A172 (cell line): ENCODE data around the gene LIM2. TPM values are rescaled to one million over a fixed set of nuclear protein-coding genes. Genes with fewer than 3 reads are reported as not detected.
A peak's percentile ranks its signal among the peaks of the same experiment; 100 is the strongest.

Experiments
- DNase-seq: peaks from one replicate; pipeline ENCODE4 v3.0.0-alpha.2; 2015; ENCODE audit warnings: low spot score
- total RNA-seq: library from RNA; depleted of rRNA; stranded (reverse); fragments of >200 nt; shearing (Covaris generic); gene quantifications from 2 replicates; pipeline ENCODE4 v1.2.3, GENCODE V29; 2014

The LIM2 gene
- total RNA-seq, 1 experiment from 2014 or later = not detected

DNA sequence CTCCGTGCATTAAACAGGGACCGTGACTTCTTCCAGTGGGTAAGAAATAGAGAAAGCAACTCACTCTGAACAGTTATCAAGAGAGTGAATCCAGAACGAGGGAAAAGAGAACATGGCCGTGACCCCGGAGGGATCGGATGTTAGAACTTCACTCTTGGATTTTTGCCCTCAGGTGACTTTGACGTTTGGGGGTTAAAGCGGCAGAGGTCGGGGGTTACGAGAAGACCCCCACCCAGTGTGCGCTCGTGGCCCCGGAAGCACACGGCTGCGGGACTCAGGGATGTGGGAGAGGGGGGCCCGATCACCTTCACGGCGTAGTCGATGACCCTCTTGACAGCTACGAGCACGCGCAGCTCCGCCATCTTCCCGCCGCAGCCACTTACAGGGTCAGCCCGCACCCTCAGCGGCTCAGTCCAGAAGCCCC, 21.8 kb downstream of the LIM2 start, which contains the start of gene ETFB:
ETFB (minus strand) TSS at position 424 of the 424 bp plus-strand sequence; CDS start at position 362, 62 bp downstream.
- no peak for DNase-seq

DNA sequence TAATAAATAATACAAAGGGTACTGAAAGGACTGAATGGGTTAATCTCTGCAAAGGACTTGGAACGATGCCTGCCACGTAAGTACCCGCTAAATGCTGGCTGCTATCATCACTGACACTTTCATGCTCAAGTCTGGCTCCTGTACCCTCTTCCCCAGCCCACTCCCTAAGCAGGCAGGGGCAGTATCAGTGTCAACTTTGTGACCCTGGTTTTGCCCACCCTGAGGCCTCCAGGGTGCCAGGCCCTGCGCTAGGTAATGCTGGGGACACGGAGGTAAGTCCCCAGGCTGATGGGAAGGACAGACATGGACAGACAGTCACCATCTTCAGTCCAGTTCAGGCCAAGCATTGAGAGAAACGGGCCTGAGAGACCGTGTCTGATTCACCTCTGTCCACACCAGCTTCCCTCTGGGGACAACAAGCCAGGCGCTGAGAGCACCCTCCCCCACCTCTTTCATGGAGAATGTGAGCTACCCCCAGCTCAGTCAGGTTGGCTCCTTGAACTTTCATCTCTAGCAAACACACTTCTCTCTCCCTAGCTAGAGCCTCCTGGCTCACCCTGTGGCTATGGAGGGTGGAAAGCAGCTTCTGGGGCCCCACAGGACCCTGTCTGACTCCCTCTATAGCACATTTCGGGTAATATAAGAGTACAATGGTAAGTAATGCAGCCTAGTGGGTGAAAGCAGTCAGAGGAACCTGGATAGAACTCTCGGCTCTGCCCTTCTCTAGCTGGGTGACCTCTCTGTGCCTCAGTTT, 22.4 kb downstream of the LIM2 start:
- DNase-seq = no peak

DNA sequence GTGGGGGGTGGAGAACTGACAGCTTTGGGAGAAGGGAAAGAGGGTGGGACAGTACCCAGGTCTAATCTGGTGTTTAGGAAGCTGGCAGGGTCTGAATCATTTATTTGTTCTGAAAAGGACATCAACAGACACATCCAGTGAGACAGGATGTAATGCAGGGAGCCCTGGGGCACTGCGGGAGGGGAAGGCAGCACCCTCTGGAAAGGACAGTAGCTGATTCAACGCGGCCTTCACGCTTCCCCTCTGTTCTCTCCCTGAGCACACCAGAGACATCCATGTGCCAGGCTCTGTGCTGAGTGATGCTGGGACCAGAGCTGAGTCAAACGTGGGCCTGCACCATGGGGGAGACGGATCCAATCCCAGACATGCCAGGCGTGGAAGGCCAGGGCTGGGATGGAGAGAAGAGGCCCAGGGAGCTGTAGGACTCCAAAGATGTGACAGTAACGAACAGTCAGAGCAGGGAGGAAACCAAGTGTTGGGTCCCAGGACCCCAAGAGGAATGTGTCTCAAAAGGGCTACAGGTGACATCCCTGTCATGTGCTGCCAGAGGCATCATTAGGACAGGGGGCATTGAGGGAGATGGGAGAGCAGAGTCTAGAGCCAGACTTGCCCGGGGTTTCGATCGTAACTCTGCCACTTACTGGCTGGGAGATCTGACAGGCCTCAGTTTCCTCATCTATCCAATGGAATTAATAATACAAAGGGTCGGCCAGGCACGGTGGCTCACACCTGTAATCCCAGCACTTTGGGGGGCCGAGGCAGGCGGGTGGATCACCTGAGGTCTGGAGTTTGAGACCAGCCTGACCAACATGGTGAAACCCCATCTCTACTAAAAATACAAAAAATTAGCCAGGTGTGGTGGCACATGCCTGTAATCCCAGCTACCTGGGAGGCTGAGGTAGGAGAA, 23.3 kb downstream of the LIM2 start:
- DNase-seq = no peak

DNA sequence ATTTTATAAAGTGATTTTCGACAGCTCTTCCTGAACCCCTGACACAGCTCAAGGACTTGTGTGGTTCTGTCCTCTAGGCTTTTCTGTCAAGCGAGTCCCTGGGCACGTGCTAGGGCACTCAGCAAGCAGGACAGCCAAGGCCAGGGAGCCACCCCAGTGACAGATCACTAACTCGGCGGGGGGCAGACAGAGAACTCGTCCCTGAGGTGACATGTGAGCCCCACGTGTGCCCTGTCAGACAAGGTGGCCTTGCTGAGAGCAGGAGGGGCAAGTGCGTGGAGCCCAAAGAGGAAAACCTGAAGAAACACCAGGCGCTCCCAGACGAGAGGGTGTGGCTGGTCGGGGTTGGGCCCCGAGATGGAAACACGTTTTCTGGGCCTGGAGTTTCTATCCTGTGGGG, 26.5 kb downstream of the LIM2 start:
- DNase-seq = no peak

- DNase-seq = peak; percentile 62
These were observed 28.5 kb downstream of the LIM2 start for GRCh38 chr19:51359294-51359693.

DNA sequence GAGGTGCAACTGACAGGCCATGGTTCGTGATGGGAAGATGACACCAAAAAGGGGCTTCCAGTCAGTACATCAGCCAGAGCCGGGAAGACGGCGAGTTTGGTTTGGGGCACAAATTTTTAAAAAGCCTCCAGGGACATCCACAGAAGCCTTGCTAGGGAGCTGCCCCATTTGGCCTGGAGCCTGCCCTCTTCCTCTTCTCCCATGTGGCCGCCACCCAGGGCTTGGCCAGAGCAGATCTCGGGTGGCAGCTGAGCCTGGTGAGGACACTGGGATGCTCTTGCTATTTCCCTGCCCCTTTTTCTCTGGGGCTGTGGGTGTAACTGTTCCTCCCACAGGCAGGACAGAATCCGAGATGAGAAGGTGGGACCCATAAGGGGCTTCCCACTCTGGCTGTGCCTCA, 29.8 kb downstream of the LIM2 start:
- no peak for DNase-seq

DNA sequence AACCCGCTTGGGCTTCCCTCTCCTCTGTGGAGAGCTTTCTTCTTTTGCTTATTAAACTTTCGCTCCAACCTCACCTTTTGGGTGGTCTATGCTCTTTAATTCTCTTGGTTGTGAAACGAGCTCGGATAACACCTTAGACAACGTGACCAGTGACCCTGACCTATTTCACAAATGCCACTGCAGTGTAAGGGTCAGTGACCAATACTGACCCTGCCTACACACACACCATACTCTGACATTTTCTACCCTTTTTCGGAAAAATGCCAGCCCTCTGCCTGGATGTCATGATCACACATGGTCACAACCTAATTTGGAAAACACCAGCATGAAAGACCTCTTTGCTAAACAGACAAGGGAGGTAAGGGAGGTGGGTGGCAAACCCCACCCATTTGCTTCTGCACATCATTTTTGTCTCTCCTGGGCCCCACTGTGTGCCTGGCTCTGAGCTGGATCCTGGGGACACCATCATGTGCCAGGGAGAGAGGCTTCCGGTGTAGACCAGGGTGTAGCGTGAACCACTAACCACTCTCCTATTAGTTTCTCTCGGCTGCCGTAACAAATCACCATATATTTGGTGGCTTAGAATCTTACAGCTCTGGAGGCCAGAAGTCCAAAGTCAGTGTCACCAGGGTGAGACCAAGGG, 31.5 kb downstream of the LIM2 start:
- DNase-seq = no peak

GRCh38 chr19:51354742-51355148, 33.0 kb downstream of the LIM2 start:
- DNase-seq = no peak

GRCh38 chr19:51354103-51354741, 33.6 kb downstream of the LIM2 start:
- DNase-seq = no peak

- no peak for DNase-seq
These were observed 34.9 kb downstream of the LIM2 start for GRCh38 chr19:51352783-51353360.

DNA sequence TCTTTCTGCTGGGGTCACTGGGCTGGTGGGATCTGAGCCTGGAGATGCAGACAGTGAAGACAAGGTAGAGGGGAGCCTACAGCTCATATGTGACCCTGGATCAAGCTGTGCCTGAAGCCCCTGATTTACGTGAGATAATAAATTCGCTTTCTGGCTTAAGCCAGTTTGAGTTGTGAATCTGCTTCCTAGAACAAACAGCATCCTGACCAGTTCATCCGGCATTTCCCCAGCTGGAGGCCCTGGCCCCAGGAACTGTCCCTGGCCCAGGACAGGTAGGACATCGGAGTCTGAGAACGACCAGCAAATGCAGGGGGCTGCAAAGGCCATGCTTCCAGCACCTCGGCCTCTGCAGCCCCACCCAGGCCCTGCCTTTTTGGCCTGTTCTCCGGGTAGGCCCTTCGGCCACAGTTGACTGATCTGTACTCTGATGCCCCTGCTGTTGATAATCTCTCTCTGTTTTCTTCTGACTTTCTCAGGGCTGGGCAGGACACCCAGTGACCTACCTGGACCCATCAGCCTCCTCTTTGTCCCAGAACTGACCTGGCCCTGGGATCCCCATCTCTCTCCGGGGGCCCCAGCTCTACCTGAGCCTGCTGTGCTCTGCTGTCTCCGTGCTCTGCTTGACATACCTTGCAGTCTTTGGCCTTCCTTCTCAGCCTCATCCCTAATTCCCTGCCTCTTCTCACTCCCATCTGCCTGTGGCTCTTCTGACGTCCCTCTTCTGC, 36.3 kb downstream of the LIM2 start:
- DNase-seq = no peak

DNA sequence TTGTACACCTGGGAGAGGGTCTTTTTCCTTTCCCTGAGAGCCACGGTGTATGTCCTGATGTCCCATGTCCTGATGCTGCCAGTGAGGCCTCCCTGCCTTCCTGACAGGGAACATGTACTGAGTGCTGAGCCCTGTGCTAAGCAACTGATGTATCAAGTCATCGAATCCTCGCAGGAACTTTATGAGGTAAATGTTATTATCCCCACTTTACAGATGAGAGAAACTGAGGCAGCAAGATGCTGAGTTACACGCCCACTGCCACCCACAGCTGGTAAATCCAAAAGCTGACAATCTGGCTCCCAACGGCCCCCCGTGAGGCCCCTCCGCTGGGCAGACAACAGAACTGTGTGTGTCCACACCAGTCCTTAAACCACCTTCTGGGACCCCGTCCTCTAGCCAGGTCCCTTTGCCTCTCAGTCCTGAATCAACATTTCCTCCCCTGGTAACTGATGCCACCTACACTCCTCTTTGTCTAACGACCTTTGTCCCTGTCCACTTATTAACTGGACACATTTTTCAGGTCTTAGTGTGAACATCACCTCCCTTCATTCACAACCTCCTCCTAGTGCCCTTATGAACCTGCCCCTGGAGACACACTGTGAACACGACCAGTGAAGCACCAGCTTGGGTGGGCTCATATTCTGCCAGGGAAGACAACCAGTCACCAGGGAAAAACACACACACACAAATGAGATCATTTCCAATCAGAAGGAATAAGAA, 40.4 kb downstream of the LIM2 start:
- no peak for DNase-seq

DNA sequence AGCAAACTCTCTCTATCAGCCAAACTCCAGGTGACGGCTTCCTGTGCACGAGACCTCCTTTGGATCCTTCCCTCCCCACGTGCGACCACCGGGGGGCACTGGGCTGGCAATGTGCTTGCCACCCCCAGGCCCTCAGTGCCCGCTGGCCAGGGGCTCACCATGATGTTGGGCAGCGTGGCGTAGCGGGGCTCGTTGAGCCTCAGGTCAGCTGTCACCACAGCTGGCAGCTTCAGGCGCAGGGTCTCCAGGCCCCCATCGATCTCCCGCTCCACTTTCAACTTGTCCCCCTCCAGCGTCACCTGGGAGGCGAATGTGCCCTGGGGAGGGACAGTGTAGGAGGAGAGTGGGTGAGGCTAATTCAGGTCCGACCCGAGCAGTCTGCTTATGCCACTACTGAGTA, 41.0 kb downstream of the LIM2 start:
- no peak for DNase-seq

GRCh38 chr19:51345076-51345620, 42.6 kb downstream of the LIM2 start:
- DNase-seq = no peak

DNA sequence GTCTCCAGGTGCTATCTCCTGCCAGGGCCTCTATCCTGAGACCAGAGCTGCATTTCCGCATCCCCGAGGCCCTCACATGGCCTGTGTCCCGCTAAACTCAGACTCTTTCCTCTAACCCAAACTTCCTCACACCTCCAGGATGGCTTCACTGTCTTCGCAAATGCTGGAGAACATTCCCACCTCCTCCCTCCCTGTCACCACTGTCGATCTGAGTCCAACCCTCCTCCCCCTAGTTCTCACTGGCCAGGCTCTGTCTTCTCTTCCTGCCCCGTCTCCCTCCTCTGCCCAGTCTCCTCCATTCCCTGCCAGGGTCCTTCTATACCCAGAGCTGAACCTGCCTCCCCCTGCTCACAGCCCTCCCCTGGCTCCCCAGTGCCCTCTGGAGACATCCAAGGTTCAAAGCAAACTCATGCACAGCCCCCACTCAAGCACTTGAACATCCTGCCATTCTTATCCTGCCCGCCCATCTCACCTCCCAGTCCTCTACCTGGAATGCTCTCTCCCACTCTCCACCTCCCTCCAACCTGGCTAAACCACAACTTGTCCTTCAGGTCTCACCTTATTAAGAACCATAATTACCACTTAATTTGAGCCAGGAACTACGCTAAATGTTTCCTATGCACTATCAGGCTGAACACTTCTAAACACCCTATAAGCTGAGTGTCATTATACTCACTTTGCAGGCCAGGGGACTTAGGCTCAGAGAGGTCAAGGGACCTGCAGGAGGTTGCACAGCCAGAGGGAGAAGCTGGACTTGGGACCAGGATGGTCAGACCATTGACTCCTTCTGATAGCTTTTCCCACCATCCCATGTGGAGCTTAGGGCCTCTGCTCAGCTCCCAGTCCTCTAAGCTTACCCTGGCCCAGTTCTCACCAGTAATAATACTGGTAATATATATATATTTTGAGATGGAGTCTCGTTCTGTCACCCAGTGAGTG, 44.9 kb downstream of the LIM2 start:
- no peak for DNase-seq

- DNase-seq = no peak
These were observed 45.7 kb downstream of the LIM2 start, which contains the start of gene VSIG10L for GRCh38 chr19:51341976-51342580. Gene VSIG10L (minus strand): TSS chr19:51342139. CDS start chr19:51342124, 15 bp downstream.

DNA sequence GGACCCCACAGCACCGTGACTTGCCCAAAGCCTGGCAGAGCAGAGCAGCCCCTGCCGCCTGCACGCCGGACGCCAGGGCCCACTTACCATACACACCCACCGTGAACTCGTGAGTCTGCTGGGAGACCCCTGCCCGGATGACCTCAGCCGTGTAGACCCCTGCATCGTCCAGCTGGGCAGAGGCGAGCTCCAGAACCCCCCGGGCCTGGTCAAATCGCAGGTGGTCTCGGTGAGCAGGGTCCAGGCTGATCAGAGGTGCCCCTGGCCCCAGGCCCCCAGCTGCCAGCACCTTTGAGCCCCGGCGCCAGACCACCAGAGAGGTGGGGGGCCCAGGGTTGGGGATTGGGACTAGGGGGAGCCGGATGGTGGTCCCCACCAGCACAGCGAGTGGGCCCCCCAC, 46.7 kb downstream of the LIM2 start:
- DNase-seq = no peak
